ENCODE measurements around the gene MLLT1. TPM values are rescaled to one million over a fixed set of nuclear protein-coding genes. Genes with fewer than 3 reads are reported as not detected.

Gene MLLT1
- total RNA-seq, 4 donors from 2014 or later, result 21.5 to 46.9 (median 33.4) TPM

GRCh38 chr19:6278051-6278450 is 1.7 kb downstream of the MLLT1 start:
- WGBS, result 66% methylated on average over 9 of the region's 9 CpGs
- peaks cover 57 to 68% (median 68%) of the 10 kb centered on the region in 4 donors for H3K4me1 ChIP-seq
- peak overlapping the region; percentile 83 to 96 (median 88) for H3K4me3 ChIP-seq
- H3K36me3 ChIP-seq, result peaks cover 0 to 7% (median 0%) of the 10 kb centered on the region in 4 donors
- no peak for DNase-seq (ENCODE audit: extremely low spot score)
- H3K9me3 ChIP-seq, result no peaks in the 10 kb centered on the region
- peak overlapping the region; percentile 86 to 93 (median 89) for H3K27ac ChIP-seq (replicated peaks in 1 of 4)
- TF ChIP-seq, protein P1, sequence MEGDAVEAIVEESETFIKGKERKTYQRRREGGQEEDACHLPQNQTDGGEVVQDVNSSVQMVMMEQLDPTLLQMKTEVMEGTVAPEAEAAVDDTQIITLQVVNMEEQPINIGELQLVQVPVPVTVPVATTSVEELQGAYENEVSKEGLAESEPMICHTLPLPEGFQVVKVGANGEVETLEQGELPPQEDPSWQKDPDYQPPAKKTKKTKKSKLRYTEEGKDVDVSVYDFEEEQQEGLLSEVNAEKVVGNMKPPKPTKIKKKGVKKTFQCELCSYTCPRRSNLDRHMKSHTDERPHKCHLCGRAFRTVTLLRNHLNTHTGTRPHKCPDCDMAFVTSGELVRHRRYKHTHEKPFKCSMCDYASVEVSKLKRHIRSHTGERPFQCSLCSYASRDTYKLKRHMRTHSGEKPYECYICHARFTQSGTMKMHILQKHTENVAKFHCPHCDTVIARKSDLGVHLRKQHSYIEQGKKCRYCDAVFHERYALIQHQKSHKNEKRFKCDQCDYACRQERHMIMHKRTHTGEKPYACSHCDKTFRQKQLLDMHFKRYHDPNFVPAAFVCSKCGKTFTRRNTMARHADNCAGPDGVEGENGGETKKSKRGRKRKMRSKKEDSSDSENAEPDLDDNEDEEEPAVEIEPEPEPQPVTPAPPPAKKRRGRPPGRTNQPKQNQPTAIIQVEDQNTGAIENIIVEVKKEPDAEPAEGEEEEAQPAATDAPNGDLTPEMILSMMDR (IDR thresholded peaks at IDR 0.05), result no peak
- no peak for TF ChIP-seq EP300 (IDR thresholded peaks at IDR 0.05)
- no peak for TF ChIP-seq POLR2AphosphoS5 (IDR thresholded peaks at IDR 0.05)
- no peaks in the 10 kb centered on the region for H3K27me3 ChIP-seq
- intact Hi-C loops (cut with DNase I), result loop anchor here (10.0 kb wide), 1 partner anchor 233 kb away; no protein-coding TSS in a partner anchor

GRCh38 chr19:6276447-6276846 is 3.3 kb downstream of the MLLT1 start:
- no peak for TF ChIP-seq EP300 (IDR thresholded peaks at IDR 0.05)
- TF ChIP-seq, protein P1 (IDR thresholded peaks at IDR 0.05), result no peak
- peak; percentile 34 to 36 for TF ChIP-seq POLR2AphosphoS5 (IDR thresholded peaks at IDR 0.05)
- no peak for TF ChIP-seq POLR2A (IDR thresholded peaks at IDR 0.05; ENCODE audit: low read depth)
- DNase-seq (ENCODE audit: extremely low spot score), result peak; percentile 93
- 50% methylated on average over 9 of the region's 12 CpGs for WGBS
- peak overlapping the region in 1 of 4 donors; percentile 3 for H3K4me3 ChIP-seq
- H3K27me3 ChIP-seq, result no peaks in the 10 kb centered on the region
- peaks cover 0 to 7% (median 0%) of the 10 kb centered on the region in 4 donors for H3K36me3 ChIP-seq
- peaks cover 74 to 84% (median 84%) of the 10 kb centered on the region in 4 donors for H3K4me1 ChIP-seq
- H3K9me3 ChIP-seq, result no peaks in the 10 kb centered on the region
- peak overlapping the region; percentile 85 to 93 (median 89) for H3K27ac ChIP-seq (replicated peaks in 1 of 4)
- intact Hi-C loops (cut with DNase I), result loop anchor here (10.0 kb wide), 1 partner anchor 232 kb away; no protein-coding TSS in a partner anchor

DNA sequence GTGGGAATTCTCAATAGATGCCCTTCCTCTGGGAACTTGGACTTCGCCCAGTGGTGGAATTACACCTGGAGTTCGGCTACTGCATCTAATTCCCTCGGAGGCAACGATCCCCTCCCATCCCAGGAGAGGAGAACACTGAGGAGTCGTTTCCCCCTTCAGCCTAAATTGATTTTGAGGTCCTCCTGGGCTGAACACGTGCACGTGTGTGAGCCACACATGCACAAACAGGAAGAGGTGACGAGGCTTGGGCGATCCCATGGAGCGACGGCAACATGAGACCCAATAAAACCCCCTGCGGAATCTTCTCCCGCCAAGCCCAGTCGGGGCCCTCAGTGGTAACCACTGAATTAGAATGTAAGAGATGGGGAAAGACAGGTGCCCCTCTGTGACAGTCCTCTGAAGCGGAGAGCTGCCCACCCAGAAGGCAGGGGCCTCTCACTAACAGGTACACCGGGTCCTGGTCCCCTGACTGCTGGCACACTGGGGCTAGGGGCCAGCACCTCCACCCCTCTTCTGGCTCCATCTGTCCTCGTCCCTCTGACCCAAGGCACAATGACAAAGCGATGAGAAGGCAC is 4.5 kb downstream of the MLLT1 start:
- Histone ChIP-seq H3K4me1 (peaks cover 85 to 94% (median 93%) of the 10 kb centered on the region in 4 donors), H3K4me3 (no peak overlapping the region), H3K27me3 (no peaks in the 10 kb centered on the region), H3K27ac (replicated peaks in 1 of 4) (peak overlapping the region; percentile 85 to 93 (median 89)), H3K9me3 (no peaks in the 10 kb centered on the region), H3K36me3 (peaks cover 1 to 13% (median 2%) of the 10 kb centered on the region in 4 donors)
- intact Hi-C loops (cut with DNase I), result loop anchor here (10.0 kb wide), 1 partner anchor 230 kb away; no protein-coding TSS in a partner anchor
- DNase-seq (ENCODE audit: extremely low spot score), result no peak
- WGBS, result 81% methylated on average over 15 of the region's 18 CpGs
- TF ChIP-seq, protein P1 (IDR thresholded peaks at IDR 0.05), result no peak
- no peak for TF ChIP-seq POLR2A (IDR thresholded peaks at IDR 0.05; ENCODE audit: low read depth)
- TF ChIP-seq EP300 (IDR thresholded peaks at IDR 0.05), result no peak
- no peak for TF ChIP-seq POLR2AphosphoS5 (IDR thresholded peaks at IDR 0.05)

- intact Hi-C loops (cut with DNase I), result loop anchor here (10.0 kb wide), 1 partner anchor 230 kb away; no protein-coding TSS in a partner anchor
- Histone ChIP-seq H3K4me3 (peak overlapping the region in 3 of 4 donors; percentile 33 to 46 (median 41)), H3K9me3 (no peaks in the 10 kb centered on the region), H3K4me1 (peaks cover 88 to 96% (median 95%) of the 10 kb centered on the region in 4 donors), H3K27ac (replicated peaks in 1 of 4) (peak overlapping the region; percentile 85 to 93 (median 89)), H3K27me3 (no peaks in the 10 kb centered on the region), H3K36me3 (peaks cover 6 to 18% (median 7%) of the 10 kb centered on the region in 4 donors)
- DNase-seq (ENCODE audit: extremely low spot score), result no peak
- 68% methylated on average over 5 of the region's 15 CpGs for WGBS
- TF ChIP-seq POLR2A (IDR thresholded peaks at IDR 0.05; ENCODE audit: low read depth) (no peak), POLR2AphosphoS5 (IDR thresholded peaks at IDR 0.05) (no peak), EP300 (IDR thresholded peaks at IDR 0.05) (no peak)
Observed at GRCh38 chr19:6274756-6275155, 5.0 kb downstream of the MLLT1 start.
